ENCODE results near the gene ZBTB46. TPM values are rescaled to one million over a fixed set of nuclear protein-coding genes. Genes with fewer than 3 reads are reported as not detected.

Gene ZBTB46
- total RNA-seq, 1 experiment from 2014 or later = 3.6 TPM

- no peak for DNase-seq
- no peak overlapping the region for H3K27ac ChIP-seq
- no peak overlapping the region for H3K4me2 ChIP-seq
- H3F3A ChIP-seq (ENCODE audit: insufficient read depth, low read depth) = peaks cover 49% of the 10 kb centered on the region
- no peaks in the 10 kb centered on the region for H3K27me3 ChIP-seq (ENCODE audit: insufficient read depth, low read depth)
- no peak for TF ChIP-seq CTCF (conservative IDR thresholded peaks at IDR 0.05)
- no peak for TF ChIP-seq EZH2 (IDR thresholded peaks at IDR 0.05; ENCODE audit: low read depth)
- H3K36me3 ChIP-seq (ENCODE audit: low read depth) = no peaks in the 10 kb centered on the region
- no peak overlapping the region for H2AFZ ChIP-seq
- H3K4me1 ChIP-seq (replicated peaks; ENCODE audit: insufficient read depth) = peaks cover 10% of the 10 kb centered on the region
- H4K20me1 ChIP-seq (ENCODE audit: insufficient read depth) = peaks cover 12% of the 10 kb centered on the region
- ChIA-PET CTCF (no interaction called here), POLR2A (ENCODE audit: unreplicated experiment) (interaction anchor here (0.5 to 0.6 kb wide), 2 partner anchors 9 to 270 kb away, joined by 3 read pairs; no protein-coding TSS in a partner anchor)
- H3K79me2 ChIP-seq (ENCODE audit: low read depth) = 0 out of 2 replicates have a peak, but pooled peaks cover 2% of the 10 kb centered on the region
- no peak overlapping the region for H3K4me3 ChIP-seq
- intact Hi-C loops (cut with micrococcal nuclease; ENCODE audit: unreplicated experiment) = no loop called here
- H3K9me2 ChIP-seq (ENCODE audit: insufficient read depth) = no peaks in the 10 kb centered on the region
- BruUV-seq (replicated peaks) = no TSS peak
- H3K9me3 ChIP-seq (ENCODE audit: insufficient read depth, low read depth) = no peaks in the 10 kb centered on the region
Measured at GRCh38 chr20:63856098-63856511, 25.0 kb upstream of the ZBTB46 start.

GRCh38 chr20:63855363-63856097 lies 24.5 kb upstream of the ZBTB46 start:
- peaks cover 10% of the 10 kb centered on the region for H4K20me1 ChIP-seq (ENCODE audit: insufficient read depth)
- no peaks in the 10 kb centered on the region for H3K36me3 ChIP-seq (ENCODE audit: low read depth)
- H3K79me2 ChIP-seq (ENCODE audit: low read depth) = no peaks in the 10 kb centered on the region
- TF ChIP-seq CTCF (conservative IDR thresholded peaks at IDR 0.05) (no peak), EZH2 (IDR thresholded peaks at IDR 0.05; ENCODE audit: low read depth) (no peak)
- no peak for DNase-seq
- POLR2A ChIA-PET (ENCODE audit: unreplicated experiment) = interaction anchor here (0.5 kb wide), 1 partner anchor 9 kb away, joined by 3 read pairs; no protein-coding TSS in a partner anchor
- no peaks in the 10 kb centered on the region for H3K9me3 ChIP-seq (ENCODE audit: insufficient read depth, low read depth)
- BruUV-seq (replicated peaks) = no TSS peak
- no peaks in the 10 kb centered on the region for H3K27me3 ChIP-seq (ENCODE audit: insufficient read depth, low read depth)
- intact Hi-C loops (cut with micrococcal nuclease; ENCODE audit: unreplicated experiment) = no loop called here
- H3K4me3 ChIP-seq = no peak overlapping the region
- CTCF ChIA-PET = no interaction called here
- H3K4me2 ChIP-seq = no peak overlapping the region
- H2AFZ ChIP-seq = no peak overlapping the region
- H3K27ac ChIP-seq = no peak overlapping the region
- H3K4me1 ChIP-seq (replicated peaks; ENCODE audit: insufficient read depth) = peaks cover 10% of the 10 kb centered on the region
- peaks cover 45% of the 10 kb centered on the region for H3F3A ChIP-seq (ENCODE audit: insufficient read depth, low read depth)
- no peaks in the 10 kb centered on the region for H3K9me2 ChIP-seq (ENCODE audit: insufficient read depth)

GRCh38 chr20:63854766-63855362 lies 23.8 kb upstream of the ZBTB46 start:
- intact Hi-C loops (cut with micrococcal nuclease; ENCODE audit: unreplicated experiment) = no loop called here
- Histone ChIP-seq H3F3A (ENCODE audit: insufficient read depth, low read depth) (peaks cover 41% of the 10 kb centered on the region), H2AFZ (no peak overlapping the region), H3K79me2 (ENCODE audit: low read depth) (no peaks in the 10 kb centered on the region), H3K9me3 (ENCODE audit: insufficient read depth, low read depth) (no peaks in the 10 kb centered on the region), H3K27me3 (ENCODE audit: insufficient read depth, low read depth) (no peaks in the 10 kb centered on the region), H4K20me1 (ENCODE audit: insufficient read depth) (peaks cover 10% of the 10 kb centered on the region), H3K4me1 (replicated peaks; ENCODE audit: insufficient read depth) (peaks cover 10% of the 10 kb centered on the region), H3K4me3 (no peak overlapping the region), H3K9me2 (ENCODE audit: insufficient read depth) (no peaks in the 10 kb centered on the region), H3K36me3 (ENCODE audit: low read depth) (no peaks in the 10 kb centered on the region), H3K27ac (no peak overlapping the region), H3K4me2 (no peak overlapping the region)
- CTCF ChIA-PET = no interaction called here
- no peak for DNase-seq
- TF ChIP-seq CTCF (conservative IDR thresholded peaks at IDR 0.05) (no peak), EZH2 (IDR thresholded peaks at IDR 0.05; ENCODE audit: low read depth) (no peak)
- POLR2A ChIA-PET (ENCODE audit: unreplicated experiment) = interaction anchor here (0.6 kb wide), 1 partner anchor 93 kb away, joined by 5 read pairs; no protein-coding TSS in a partner anchor
- no TSS peak for BruUV-seq (replicated peaks)
